Common myeloid progenitor, CD34-positive (primary cell): ENCODE data around the gene FAH.

Source experiments
- CTCF ChIA-PET: fragments of 350-600 bp; sonication (Branson Sonifier 250); formaldehyde crosslinking; loops from one replicate; lab custom pipeline; 2021; ENCODE audit warnings: antibody characterized with exemption; lab: Charles Lee
- POLR2A ChIA-PET: fragments of 350-600 bp; sonication (Branson Sonifier 250); formaldehyde crosslinking; loops from one replicate; lab custom pipeline; 2021; ENCODE audit warnings: antibody characterized with exemption; lab: Charles Lee
- DNase-seq, 3 donors: peaks; one replicate each; pipeline versions ENCODE4 v3.0.0 to v3.0.0-alpha.2; 2013
- H3K27ac ChIP-seq, 2 experiments: 1 replicate in 1 of 2; 2 replicates in 1 of 2; pipeline ENCODE4 v1.7.0; 2013; ENCODE audit warnings: inconsistent platforms in 2 of 2, low read length in 2 of 2, mild to moderate bottlenecking in 2 of 2, low read depth in 1 of 2, moderate library complexity in 1 of 2; ENCODE audit not compliant: severe bottlenecking in 2 of 2, insufficient read depth in 1 of 2, poor library complexity in 1 of 2
- H3K27me3 ChIP-seq, 5 experiments: replicated peaks in 2 of 5; 1 replicate in 3 of 5; 2 replicates in 2 of 5; pipeline versions ENCODE4 v1.6.1 to v1.7.0; 2013; ENCODE audit warnings: low read length in 4 of 5, mild to moderate bottlenecking in 2 of 5, moderate library complexity in 2 of 5, inconsistent platforms in 1 of 5; ENCODE audit not compliant: insufficient read depth in 5 of 5, control insufficient read depth in 4 of 5
- H3K36me3 ChIP-seq, 4 experiments: 1 replicate in 2 of 4; 2 replicates in 2 of 4; pipeline versions ENCODE4 v1.6.1 to v1.7.0; 2013; ENCODE audit warnings: low read length in 3 of 4, control low read depth in 1 of 4, mild to moderate bottlenecking in 1 of 4; ENCODE audit not compliant: control insufficient read depth in 4 of 4, insufficient read depth in 4 of 4
- H3K4me1 ChIP-seq, 4 experiments: 1 replicate in 3 of 4; 2 replicates in 1 of 4; pipeline versions ENCODE4 v1.6.1 to v1.7.1; 2013; ENCODE audit warnings: low read length in 3 of 4, mild to moderate bottlenecking in 3 of 4, control low read depth in 1 of 4, inconsistent platforms in 1 of 4, moderate library complexity in 1 of 4; ENCODE audit not compliant: control insufficient read depth in 4 of 4, insufficient read depth in 4 of 4; ENCODE audit errors: control extremely low read depth in 1 of 4
- H3K4me3 ChIP-seq, 7 experiments: 1 replicate in 4 of 7; 2 replicates in 3 of 7; pipeline versions ENCODE4 v1.5.1 to v1.7.0; 2013; ENCODE audit warnings: mild to moderate bottlenecking in 7 of 7, low read length in 6 of 7, moderate library complexity in 6 of 7, inconsistent platforms in 2 of 7, low read depth in 2 of 7, control low read depth in 1 of 7; ENCODE audit not compliant: insufficient read depth in 4 of 7, control insufficient read depth in 1 of 7; ENCODE audit errors: extremely low read depth in 1 of 7
- H3K9me3 ChIP-seq, 5 experiments: 1 replicate in 4 of 5; 2 replicates in 1 of 5; pipeline versions ENCODE4 v1.6.1 to v1.7.1; 2013; ENCODE audit warnings: low read length in 4 of 5, mild to moderate bottlenecking in 2 of 5, inconsistent platforms in 1 of 5, low read depth in 1 of 5, moderate library complexity in 1 of 5; ENCODE audit not compliant: control insufficient read depth in 4 of 5, insufficient read depth in 2 of 5; ENCODE audit errors: control extremely low read depth in 1 of 5
- WGBS: methylation state at CpG from one replicate; pipeline ENCODE4 v1.1.5; 2013; ENCODE audit not compliant: insufficient coverage; 5-methylcytosine and 5-hydroxymethylcytosine counted together

The FAH gene

DNA sequence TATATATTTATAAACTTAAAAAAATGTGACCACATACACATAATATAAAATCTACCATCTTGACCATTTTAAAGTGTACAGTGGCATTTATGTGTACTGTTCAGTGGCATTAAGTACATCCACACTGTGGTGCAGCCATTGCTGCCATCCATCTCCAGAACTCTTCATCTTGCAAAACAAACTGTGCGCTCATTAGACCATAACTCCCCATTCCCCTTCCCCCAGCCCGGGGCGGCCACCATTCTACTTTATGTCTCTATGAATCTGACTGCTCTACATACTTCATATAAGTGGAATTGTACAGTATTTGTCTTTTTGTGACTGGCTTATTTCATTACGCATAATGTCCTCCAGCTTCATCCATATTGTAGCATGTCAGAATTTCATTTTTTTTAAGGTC lies 51.4 kb downstream of the FAH start:
- Histone ChIP-seq H3K27ac (no peak overlapping the region), H3K4me1 (no peaks in the 10 kb centered on the region), H3K9me3 (no peaks in the 10 kb centered on the region), H3K36me3 (no peaks in the 10 kb centered on the region), H3K4me3 (no peak overlapping the region), H3K27me3 (peaks cover 0 to 2% (median 0%) of the 10 kb centered on the region in 5 experiments)
- ChIA-PET CTCF (no interaction called here), POLR2A (interaction anchor here (0.6 kb wide), 1 partner anchor 175 kb away, joined by 5 read pairs; no protein-coding TSS in a partner anchor)
- no peak for DNase-seq
- no CpG with 5 or more reads among the region's 4 CpGs for WGBS

DNA sequence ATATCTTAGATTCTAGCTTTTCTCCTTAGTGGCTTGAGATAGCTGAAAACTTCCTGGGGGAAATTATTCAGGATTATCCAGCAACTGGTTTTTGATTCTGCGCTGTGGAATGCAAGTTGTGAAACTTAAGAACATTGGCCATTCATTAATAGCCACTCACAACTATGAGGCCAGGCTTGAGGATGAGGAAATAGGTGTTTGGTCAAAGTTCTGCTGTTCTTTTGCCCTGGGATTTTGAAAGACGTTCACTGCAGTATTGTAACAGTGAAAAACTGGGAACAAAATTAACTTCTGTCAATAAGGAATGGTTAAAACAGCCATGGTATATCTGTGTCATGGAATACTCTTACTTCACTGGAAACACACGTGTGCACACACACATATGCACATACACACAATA lies 55.1 kb downstream of the FAH start:
- POLR2A ChIA-PET: no interaction called here
- WGBS: 90% methylated on average over 2 of the region's 3 CpGs
- peaks cover 0 to 2% (median 0%) of the 10 kb centered on the region in 5 experiments for H3K9me3 ChIP-seq
- peaks cover 0 to 2% (median 0%) of the 10 kb centered on the region in 4 experiments for H3K4me1 ChIP-seq
- CTCF ChIA-PET: no interaction called here
- no peak overlapping the region for H3K27ac ChIP-seq
- no peaks in the 10 kb centered on the region for H3K36me3 ChIP-seq
- H3K27me3 ChIP-seq: peaks cover 0 to 2% (median 0%) of the 10 kb centered on the region in 5 experiments
- no peak overlapping the region for H3K4me3 ChIP-seq
- no peak for DNase-seq

DNA sequence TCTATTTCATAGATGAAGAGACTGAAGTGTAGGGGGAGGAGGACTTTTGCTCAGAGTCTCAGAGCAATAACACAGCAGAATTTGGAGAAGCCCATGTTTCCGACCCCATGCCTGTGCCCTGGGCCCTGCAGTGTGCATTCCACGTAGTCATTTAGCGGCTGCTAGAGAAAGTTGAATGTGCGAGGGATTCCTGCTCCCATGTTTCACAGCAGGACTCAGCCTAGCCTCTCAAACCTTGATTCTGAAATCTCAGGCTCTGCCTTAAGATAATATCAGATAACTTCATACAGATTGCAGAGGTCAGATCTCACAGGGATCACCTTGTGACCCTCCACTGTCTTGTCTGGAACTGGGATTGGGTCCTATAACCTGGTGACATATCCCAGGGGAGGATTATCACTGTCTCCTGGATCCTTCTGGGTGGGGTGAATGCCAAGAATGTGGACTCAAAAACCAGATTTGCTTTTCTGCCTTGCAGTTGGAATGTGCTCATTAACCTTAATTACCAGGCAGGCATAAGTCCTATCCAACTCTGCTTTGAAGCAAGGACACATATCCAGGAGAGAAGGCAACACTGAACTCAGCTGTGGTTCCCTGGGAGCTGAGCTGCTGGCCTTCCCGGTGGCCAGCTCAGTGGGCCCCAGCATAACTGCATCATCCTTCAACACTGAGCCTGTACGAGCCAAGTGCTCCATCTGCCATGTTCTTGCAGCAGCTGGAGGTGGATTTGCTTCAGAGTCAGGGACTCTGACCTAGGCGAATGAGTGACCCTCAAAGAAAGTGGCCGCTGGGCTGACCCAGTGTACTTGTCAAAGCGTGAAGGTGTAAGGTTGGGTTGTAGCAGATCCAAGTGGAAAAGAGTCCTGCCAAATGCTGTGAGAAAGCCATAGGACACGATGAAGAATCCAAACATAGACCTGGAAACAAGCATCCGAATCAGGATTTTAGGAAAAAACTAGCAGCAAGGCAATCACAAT lies 56.2 kb downstream of the FAH start:
- 96% methylated on average over 11 of the region's 11 CpGs for WGBS
- Histone ChIP-seq H3K27me3 (peaks cover 0 to 2% (median 0%) of the 10 kb centered on the region in 5 experiments), H3K36me3 (no peaks in the 10 kb centered on the region), H3K9me3 (peaks cover 0 to 3% (median 0%) of the 10 kb centered on the region in 5 experiments), H3K4me1 (peaks cover 0 to 2% (median 0%) of the 10 kb centered on the region in 4 experiments), H3K27ac (no peak overlapping the region), H3K4me3 (no peak overlapping the region)
- no peak for DNase-seq
- POLR2A ChIA-PET: no interaction called here
- CTCF ChIA-PET: no interaction called here

DNA sequence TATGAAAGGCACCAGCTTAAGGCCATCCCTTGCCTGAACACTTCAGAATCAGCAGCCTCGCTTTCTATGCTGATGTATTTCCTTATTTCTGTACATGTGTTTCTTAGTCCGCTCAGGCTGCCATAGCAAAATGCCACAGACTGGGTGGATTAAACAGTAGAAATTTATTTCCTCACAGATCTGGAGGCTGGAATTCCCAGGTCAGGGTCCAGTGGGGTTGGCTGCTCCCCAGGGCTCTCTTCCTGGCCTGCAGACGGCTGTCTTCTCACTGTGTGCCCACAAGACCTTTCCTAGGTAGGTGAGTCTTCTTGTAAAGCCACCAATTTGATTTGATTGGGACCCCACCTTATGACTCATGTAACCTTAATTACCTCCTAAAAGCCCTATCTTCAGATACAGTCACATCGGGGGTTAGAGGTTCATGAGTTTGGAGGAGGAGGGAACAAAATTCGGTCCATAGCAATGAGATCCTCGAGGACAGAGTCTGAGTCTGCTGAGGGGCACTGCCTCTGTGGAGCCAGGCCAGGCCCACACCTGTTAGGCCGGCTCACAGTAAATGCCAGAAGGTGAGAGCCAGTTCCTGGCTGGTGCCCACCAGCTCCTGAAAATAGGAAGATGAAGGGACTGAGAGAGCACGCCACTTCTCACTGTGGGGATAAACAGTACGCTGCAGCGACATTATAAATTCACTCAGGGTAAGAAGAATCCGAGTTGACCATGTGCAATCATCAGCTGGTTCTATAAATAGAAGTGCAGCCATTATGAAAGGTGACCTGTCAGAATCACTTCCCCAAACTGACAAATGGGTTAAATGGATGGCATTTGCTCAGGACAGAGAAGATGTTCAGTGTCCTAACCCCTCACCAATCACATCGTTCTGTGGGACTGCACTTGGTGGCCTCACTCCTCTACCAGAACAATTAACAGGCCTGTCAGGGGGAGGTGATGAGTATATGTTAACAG lies 58.1 kb downstream of the FAH start:
- Histone ChIP-seq H3K9me3 (peaks cover 0 to 3% (median 0%) of the 10 kb centered on the region in 5 experiments), H3K36me3 (no peaks in the 10 kb centered on the region), H3K27ac (no peak overlapping the region), H3K4me1 (peaks cover 0 to 2% (median 0%) of the 10 kb centered on the region in 4 experiments), H3K27me3 (peaks cover 0 to 2% (median 0%) of the 10 kb centered on the region in 5 experiments), H3K4me3 (no peak overlapping the region)
- ChIA-PET POLR2A (no interaction called here), CTCF (no interaction called here)
- no peak for DNase-seq
- 92% methylated on average over 10 of the region's 12 CpGs for WGBS

DNA sequence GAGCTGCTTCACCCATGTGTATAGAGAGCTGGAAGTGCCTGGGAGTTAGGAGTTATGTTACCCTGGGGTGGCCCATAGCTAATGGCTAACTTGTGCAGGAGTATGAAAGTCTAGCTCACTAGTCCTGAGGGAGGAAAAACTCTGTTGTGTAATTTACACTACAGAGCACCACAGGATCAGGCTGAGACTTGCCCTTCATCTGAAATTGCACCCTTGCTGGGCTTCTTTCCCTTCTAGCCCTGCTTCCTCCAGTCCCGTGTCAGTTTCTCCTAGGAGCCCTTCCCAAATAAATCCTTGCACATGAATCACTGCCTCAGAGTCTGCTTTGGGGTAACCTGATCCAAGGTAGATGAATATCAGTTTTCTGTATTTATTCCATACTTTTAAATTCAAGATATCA lies 59.2 kb downstream of the FAH start:
- Histone ChIP-seq H3K4me3 (no peak overlapping the region), H3K27ac (no peak overlapping the region), H3K9me3 (peaks cover 0 to 3% (median 0%) of the 10 kb centered on the region in 5 experiments), H3K4me1 (peaks cover 0 to 2% (median 0%) of the 10 kb centered on the region in 4 experiments), H3K27me3 (no peaks in the 10 kb centered on the region), H3K36me3 (no peaks in the 10 kb centered on the region)
- WGBS: no CpG with 5 or more reads among the region's 1 CpG
- ChIA-PET POLR2A (interaction anchor here (0.6 kb wide), 1 partner anchor 289 kb away, joined by 3 read pairs; no protein-coding TSS in a partner anchor), CTCF (no interaction called here)
- no peak for DNase-seq

DNA sequence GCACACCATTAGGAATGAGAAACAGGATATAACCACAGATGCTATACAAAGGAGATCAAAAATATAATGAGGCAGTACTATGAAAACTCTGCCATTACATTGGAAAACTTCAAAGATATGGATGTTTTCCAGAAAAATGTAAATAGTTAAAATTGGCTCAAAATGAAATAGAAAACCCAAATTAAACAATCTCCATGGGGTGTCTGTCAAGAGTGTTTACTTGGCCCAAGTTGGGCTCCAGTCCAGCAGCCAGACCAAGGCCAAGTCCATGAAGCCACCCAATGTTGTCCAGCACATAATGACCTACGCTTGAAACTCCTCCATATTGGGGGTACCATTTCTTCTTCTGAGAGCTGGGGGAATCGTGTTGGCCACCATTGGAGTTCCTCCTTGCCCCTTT lies 62.1 kb downstream of the FAH start:
- peaks cover 0 to 2% (median 0%) of the 10 kb centered on the region in 4 experiments for H3K4me1 ChIP-seq
- DNase-seq: no peak
- no peaks in the 10 kb centered on the region for H3K27me3 ChIP-seq
- ChIA-PET CTCF (no interaction called here), POLR2A (no interaction called here)
- H3K36me3 ChIP-seq: no peaks in the 10 kb centered on the region
- H3K9me3 ChIP-seq: peaks cover 0 to 3% (median 0%) of the 10 kb centered on the region in 5 experiments
- 100% methylated on average over 1 of the region's 2 CpGs for WGBS
- H3K27ac ChIP-seq: no peak overlapping the region
- H3K4me3 ChIP-seq: no peak overlapping the region
